ENCODE measurements around the gene CTSO.

- TF ChIP-seq CTCF (IDR thresholded peaks at IDR 0.05; ENCODE audit: insufficient read depth, low read depth, low read length) (no peak), EZH2 (IDR thresholded peaks at IDR 0.05; ENCODE audit: insufficient read depth, low read length) (no peak)
Measured at GRCh38 chr4:155964016-155964891, 10.6 kb upstream of the CTSO start.

All from astrocyte (in vitro differentiated cells and primary cell).